Fibroblast of pulmonary artery (primary cell): ENCODE results near the gene CLEC2L.

Experiments used
- DNase-seq: peaks from one replicate; pipeline ENCODE4 v3.0.0-alpha.2; 2010; ENCODE audit warnings: low read depth
- H3K4me3 ChIP-seq: replicated peaks from 2 replicates; pipeline ENCODE4 v1.5.1; 2011; ENCODE audit warnings: low read depth, mild to moderate bottlenecking, control low read depth, low read length, moderate library complexity
- CTCF ChIP-seq: IDR thresholded peaks from 2 replicates; pipeline ENCODE4 v1.5.1; 2011; ENCODE audit warnings: mild to moderate bottlenecking, control low read depth, low read length, inconsistent platforms; ENCODE audit errors: missing control alignments

The CLEC2L gene

GRCh38 chr7:139538881-139539635 is 15.6 kb downstream of the CLEC2L start:
- H3K4me3 ChIP-seq = no peak overlapping the region
- no peak for DNase-seq
- no peak for TF ChIP-seq CTCF

GRCh38 chr7:139540203-139540602 is 16.7 kb downstream of the CLEC2L start:
- TF ChIP-seq CTCF = no peak
- H3K4me3 ChIP-seq = no peak overlapping the region
- DNase-seq = no peak

DNA sequence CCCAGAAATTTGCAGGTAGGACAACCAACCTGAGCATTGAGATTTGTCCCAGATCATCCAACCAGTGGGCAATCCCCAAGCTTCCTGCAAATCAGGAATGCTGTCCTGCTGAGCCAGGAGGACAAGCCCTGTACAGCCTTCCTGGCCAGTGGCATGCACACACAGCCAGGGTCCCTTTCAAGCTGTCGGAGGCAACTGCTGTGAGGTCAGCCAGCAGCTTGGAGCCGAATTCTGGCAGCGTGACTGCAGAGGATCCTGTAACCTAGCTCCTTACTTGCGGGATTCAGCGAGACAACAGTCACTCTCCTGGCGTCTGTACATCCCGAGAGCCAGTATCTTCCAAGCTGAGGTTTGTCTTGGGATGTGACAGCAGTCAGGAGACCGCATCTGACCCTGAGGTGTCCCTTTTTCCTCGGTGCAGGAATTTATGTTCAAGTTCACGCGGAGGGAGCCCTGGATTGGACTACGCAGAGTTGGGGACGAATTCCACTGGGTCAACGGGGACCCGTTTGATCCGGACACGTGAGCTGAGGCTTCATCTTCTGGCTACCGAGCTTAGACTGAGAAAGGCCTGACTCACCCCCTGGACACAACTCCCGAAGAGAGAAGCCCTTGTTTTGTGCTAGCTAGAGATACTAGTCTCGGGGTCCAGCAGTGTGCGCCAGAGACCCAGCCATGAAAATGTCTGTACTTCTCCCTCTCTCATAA is 18.3 kb downstream of the CLEC2L start:
- no peak for DNase-seq
- no peak overlapping the region for H3K4me3 ChIP-seq
- no peak for TF ChIP-seq CTCF

DNA sequence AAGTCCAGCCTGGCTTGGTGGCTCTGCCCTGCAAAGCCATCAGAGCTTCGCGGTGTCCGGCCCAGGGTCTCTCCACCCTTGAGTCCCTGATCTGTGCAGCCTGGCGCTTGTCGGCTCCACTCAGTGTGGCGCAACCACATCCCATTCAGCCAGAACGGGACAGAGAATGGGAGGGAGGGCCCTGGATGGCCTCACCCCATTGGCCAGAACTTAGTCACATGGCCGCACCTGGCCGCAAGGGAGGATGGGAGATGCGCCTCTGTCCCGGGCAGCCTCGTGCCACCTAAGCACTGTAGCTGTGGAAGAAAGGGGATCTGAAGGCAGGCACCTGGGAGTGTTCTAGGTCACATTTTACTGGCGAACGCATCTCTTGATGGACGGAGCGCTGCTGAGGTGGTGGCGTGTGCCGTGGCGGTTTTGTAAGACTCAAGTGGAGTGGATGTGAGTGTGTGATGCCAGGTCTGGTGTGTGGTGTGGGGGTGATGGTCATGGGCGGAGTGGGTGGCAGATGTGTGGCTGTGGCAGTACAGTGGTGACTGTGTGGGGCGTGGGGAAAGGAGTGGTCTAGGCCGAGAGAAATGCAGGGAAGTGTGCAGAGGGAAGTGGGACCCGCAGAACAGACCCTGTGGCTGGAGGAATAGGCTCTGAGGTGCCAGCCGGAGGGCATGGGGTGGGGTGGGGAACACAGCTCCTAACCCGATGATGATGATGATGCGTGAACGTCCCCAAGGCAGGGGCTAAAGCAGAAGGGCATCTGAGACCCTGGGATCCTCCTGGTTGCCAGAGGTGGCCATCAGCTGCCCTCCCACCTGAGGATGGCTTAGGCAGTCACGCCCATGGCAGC is 19.0 kb downstream of the CLEC2L start:
- DNase-seq = no peak
- TF ChIP-seq CTCF = no peak

DNA sequence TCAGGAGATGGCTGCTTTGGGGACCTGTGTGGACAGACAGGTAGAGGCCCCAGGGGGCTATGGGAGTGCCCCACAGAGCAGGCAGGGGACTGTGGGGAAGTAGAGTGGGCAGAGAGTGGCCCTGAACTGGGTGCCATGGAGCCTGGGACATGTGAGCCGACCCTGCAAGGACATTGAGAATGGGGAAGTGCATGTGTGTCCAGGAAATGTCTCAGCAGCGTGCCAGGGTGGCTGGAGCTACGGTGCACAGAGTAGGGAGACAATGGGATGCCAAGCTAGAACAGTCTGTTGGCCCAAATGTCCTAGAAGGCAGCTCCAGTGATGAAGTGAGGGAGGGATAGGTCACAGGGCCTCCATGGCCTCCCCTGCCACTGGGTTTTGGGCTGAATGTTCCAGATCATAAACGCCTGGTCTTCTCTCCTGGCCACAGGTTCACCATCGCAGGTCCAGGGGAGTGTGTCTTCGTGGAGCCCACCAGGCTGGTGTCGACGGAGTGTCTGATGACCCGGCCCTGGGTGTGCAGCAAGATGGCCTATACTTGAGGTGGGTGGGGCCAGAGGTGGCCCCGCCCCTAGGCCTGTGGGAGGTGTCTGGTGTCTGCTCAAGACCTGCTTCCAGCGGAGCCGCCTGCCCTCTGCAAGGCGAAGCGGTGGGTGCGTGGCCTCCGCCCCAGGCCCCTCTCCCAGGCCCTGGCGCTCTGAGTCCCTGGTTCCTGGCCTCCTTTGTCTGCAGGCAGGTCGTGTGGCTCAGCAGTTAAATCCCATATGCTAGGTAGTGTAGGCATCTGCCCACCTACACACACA is 20.5 kb downstream of the CLEC2L start:
- DNase-seq = no peak
- no peak for TF ChIP-seq CTCF
- no peak overlapping the region for H3K4me3 ChIP-seq

More for the DNA sequence above, 19.0 kb downstream of the CLEC2L start:
- H3K4me3 ChIP-seq = no peak overlapping the region

- H3K4me3 ChIP-seq = no peak overlapping the region
- TF ChIP-seq CTCF = no peak
- DNase-seq = no peak
Measured at GRCh38 chr7:139544645-139545044, 21.2 kb downstream of the CLEC2L start.
